Measurements from ENCODE around the gene ZNRF1. TPM values are rescaled to one million over a fixed set of nuclear protein-coding genes. Genes with fewer than 3 reads are reported as not detected.
"Not testable (repeated sequence)": the region's sequence is repeated elsewhere in the genome, so short reads cannot be mapped to it uniquely, and the experiment has no call there.

Gene ZNRF1
- polyA plus RNA-seq, 1 experiment, result 24.1 TPM

GRCh38 chr16:75025761-75026160, 26.9 kb downstream of the ZNRF1 start:
- TF ChIP-seq CTCF (IDR thresholded peaks at IDR 0.05; ENCODE audit: insufficient read depth, low read depth, low read length), result no peak
- Histone ChIP-seq H3K36me3 (ENCODE audit: control insufficient read depth, insufficient read depth, low read length) (no peaks in the 10 kb centered on the region), H3K27me3 (ENCODE audit: control insufficient read depth, insufficient read depth, low read length) (no peaks in the 10 kb centered on the region), H3K4me3 (ENCODE audit: low read depth, low read length) (no peak overlapping the region)
- ChIA-PET CTCF (interaction anchor here (0.9 to 1.4 kb wide), 3 partner anchors 10 to 86 kb away, joined by 3 to 6 read pairs (median 5); partner anchors contain the start of gene ZNRF1), POLR2A (interaction anchor here (0.9 kb wide), 1 partner anchor 85 kb away, joined by 6 read pairs; no protein-coding TSS in a partner anchor)
- no peak for DNase-seq (ENCODE audit: low read depth)

GRCh38 chr16:75026239-75026891, 27.5 kb downstream of the ZNRF1 start:
- H3K36me3 ChIP-seq (ENCODE audit: control insufficient read depth, insufficient read depth, low read length); H3K27me3 ChIP-seq (ENCODE audit: control insufficient read depth, insufficient read depth, low read length); H3K4me3 ChIP-seq (ENCODE audit: low read depth, low read length): not testable (repeated sequence)
- CTCF ChIA-PET, result interaction anchor here (0.9 to 1.4 kb wide), 2 partner anchors 28 to 85 kb away, joined by 3 to 6 read pairs; partner anchors contain the start of gene ZNRF1
- peak; percentile 78 for DNase-seq (ENCODE audit: low read depth)
- POLR2A ChIA-PET, result interaction anchor here (0.9 kb wide), 1 partner anchor 85 kb away, joined by 6 read pairs; no protein-coding TSS in a partner anchor

- H3K27me3 ChIP-seq (ENCODE audit: control insufficient read depth, insufficient read depth, low read length), result no peaks in the 10 kb centered on the region
- CTCF ChIA-PET, result interaction anchor here (0.7 to 1.4 kb wide), 2 partner anchors 32 to 84 kb away, joined by 3 to 6 read pairs; no protein-coding TSS in a partner anchor
- H3K4me3 ChIP-seq (ENCODE audit: low read depth, low read length), result no peak overlapping the region
- no peak for TF ChIP-seq CTCF (IDR thresholded peaks at IDR 0.05; ENCODE audit: insufficient read depth, low read depth, low read length)
- no peaks in the 10 kb centered on the region for H3K36me3 ChIP-seq (ENCODE audit: control insufficient read depth, insufficient read depth, low read length)
- POLR2A ChIA-PET, result no interaction called here
- no peak for DNase-seq (ENCODE audit: low read depth)
Observed at GRCh38 chr16:75026892-75027391, 28.1 kb downstream of the ZNRF1 start.

- H3K4me3 ChIP-seq (ENCODE audit: low read depth, low read length), result no peak overlapping the region
- no peak for TF ChIP-seq CTCF (IDR thresholded peaks at IDR 0.05; ENCODE audit: insufficient read depth, low read depth, low read length)
- no peaks in the 10 kb centered on the region for H3K27me3 ChIP-seq (ENCODE audit: control insufficient read depth, insufficient read depth, low read length)
- ChIA-PET CTCF (interaction anchor here (0.7 kb wide), 1 partner anchor 31 kb away, joined by 3 read pairs; no protein-coding TSS in a partner anchor), POLR2A (no interaction called here)
- H3K36me3 ChIP-seq (ENCODE audit: control insufficient read depth, insufficient read depth, low read length), result no peaks in the 10 kb centered on the region
- DNase-seq (ENCODE audit: low read depth), result no peak
Observed at GRCh38 chr16:75027520-75028300, 28.9 kb downstream of the ZNRF1 start.

GRCh38 chr16:75028544-75029135, 29.8 kb downstream of the ZNRF1 start:
- no peak for TF ChIP-seq CTCF (IDR thresholded peaks at IDR 0.05; ENCODE audit: insufficient read depth, low read depth, low read length)
- no peaks in the 10 kb centered on the region for H3K27me3 ChIP-seq (ENCODE audit: control insufficient read depth, insufficient read depth, low read length)
- H3K36me3 ChIP-seq (ENCODE audit: control insufficient read depth, insufficient read depth, low read length), result no peaks in the 10 kb centered on the region
- CTCF ChIA-PET, result interaction anchor here (1.1 to 1.4 kb wide), 2 partner anchors 11 to 83 kb away, joined by 3 to 4 read pairs; no protein-coding TSS in a partner anchor
- no peak overlapping the region for H3K4me3 ChIP-seq (ENCODE audit: low read depth, low read length)
- POLR2A ChIA-PET, result interaction anchor here (0.5 kb wide), 1 partner anchor 17 kb away, joined by 3 read pairs; no protein-coding TSS in a partner anchor
- no peak for DNase-seq (ENCODE audit: low read depth)
